IMR-90 (cell line): Measurements from ENCODE around the gene POM121.
"Not testable (repeated sequence)": the region's sequence is repeated elsewhere in the genome, so short reads cannot be mapped to it uniquely, and the experiment has no call there.

Experiments
- CEBPB ChIP-seq: IDR thresholded peaks from 2 replicates; pipeline ENCODE4 v1.6.1; 2012; ENCODE audit warnings: low read depth, low read length, improper control_type of control experiment
- CTCF ChIP-seq: conservative IDR thresholded peaks from 2 replicates; pipeline ENCODE4 v1.5.1; 2012; ENCODE audit warnings: mild to moderate bottlenecking, low read depth, low read length, improper control_type of control experiment
- ELK1 ChIP-seq: fragments of 150-350 bp; IDR thresholded peaks from 2 replicates; pipeline ENCODE4 v1.6.1; 2016; ENCODE audit warnings: low read depth, mild to moderate bottlenecking, low read length, moderate library complexity, borderline replicate concordance
- FOS ChIP-seq: fragments of 150-350 bp; IDR thresholded peaks from 2 replicates; pipeline ENCODE4 v1.6.1; 2016; ENCODE audit warnings: low read depth, low read length
- MAZ ChIP-seq: IDR thresholded peaks from 2 replicates; pipeline ENCODE4 v1.6.1; 2012; ENCODE audit warnings: low read depth, mild to moderate bottlenecking, low read length, improper control_type of control experiment, moderate library complexity, borderline replicate concordance
- NFE2L2 ChIP-seq: fragments of 150-350 bp; IDR thresholded peaks from 2 replicates; pipeline ENCODE4 v1.6.1; 2016; ENCODE audit warnings: low read depth, mild to moderate bottlenecking, low read length
- POLR2A ChIP-seq: IDR thresholded peaks from 2 replicates; pipeline ENCODE4 v1.6.1; 2012; ENCODE audit warnings: mild to moderate bottlenecking, low read depth, low read length
- RAD21 ChIP-seq: IDR thresholded peaks from 2 replicates; pipeline ENCODE4 v1.6.1; 2012; ENCODE audit warnings: low read length, improper control_type of control experiment
- RCOR1 ChIP-seq: IDR thresholded peaks from 2 replicates; pipeline ENCODE4 v1.6.1; 2012; ENCODE audit warnings: mild to moderate bottlenecking, low read length, improper control_type of control experiment; ENCODE audit not compliant: insufficient replicate concordance
- RFX5 ChIP-seq: IDR thresholded peaks from 2 replicates; pipeline ENCODE4 v1.8.0; 2012; ENCODE audit warnings: low read depth, mild to moderate bottlenecking, low read length, moderate library complexity
- SMC3 ChIP-seq: fragments of 150-350 bp; IDR thresholded peaks from 2 replicates; pipeline ENCODE4 v1.6.1; 2016; ENCODE audit warnings: low read depth, mild to moderate bottlenecking, antibody characterized with exemption, low read length, moderate library complexity

GRCh38 chr7:72995484-72995883 lies 70.6 kb downstream of the POM121 start:
- not testable (repeated sequence) for TF ChIP-seq CTCF, RAD21, FOS, POLR2A, MAZ, SMC3, CEBPB, RFX5, RCOR1, ELK1, NFE2L2
